AML-193 (cell line): ENCODE results near the gene RGL2.
"Not testable (repeated sequence)": the region's sequence is repeated elsewhere in the genome, so short reads cannot be mapped to it uniquely, and the experiment has no call there.

Experiments
- DNase-seq, 2 experiments: peaks; one replicate each; lab custom pipeline; 2025; lab: John Stamatoyannopoulos, UW

Gene RGL2, protein sequence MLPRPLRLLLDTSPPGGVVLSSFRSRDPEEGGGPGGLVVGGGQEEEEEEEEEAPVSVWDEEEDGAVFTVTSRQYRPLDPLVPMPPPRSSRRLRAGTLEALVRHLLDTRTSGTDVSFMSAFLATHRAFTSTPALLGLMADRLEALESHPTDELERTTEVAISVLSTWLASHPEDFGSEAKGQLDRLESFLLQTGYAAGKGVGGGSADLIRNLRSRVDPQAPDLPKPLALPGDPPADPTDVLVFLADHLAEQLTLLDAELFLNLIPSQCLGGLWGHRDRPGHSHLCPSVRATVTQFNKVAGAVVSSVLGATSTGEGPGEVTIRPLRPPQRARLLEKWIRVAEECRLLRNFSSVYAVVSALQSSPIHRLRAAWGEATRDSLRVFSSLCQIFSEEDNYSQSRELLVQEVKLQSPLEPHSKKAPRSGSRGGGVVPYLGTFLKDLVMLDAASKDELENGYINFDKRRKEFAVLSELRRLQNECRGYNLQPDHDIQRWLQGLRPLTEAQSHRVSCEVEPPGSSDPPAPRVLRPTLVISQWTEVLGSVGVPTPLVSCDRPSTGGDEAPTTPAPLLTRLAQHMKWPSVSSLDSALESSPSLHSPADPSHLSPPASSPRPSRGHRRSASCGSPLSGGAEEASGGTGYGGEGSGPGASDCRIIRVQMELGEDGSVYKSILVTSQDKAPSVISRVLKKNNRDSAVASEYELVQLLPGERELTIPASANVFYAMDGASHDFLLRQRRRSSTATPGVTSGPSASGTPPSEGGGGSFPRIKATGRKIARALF

DNA sequence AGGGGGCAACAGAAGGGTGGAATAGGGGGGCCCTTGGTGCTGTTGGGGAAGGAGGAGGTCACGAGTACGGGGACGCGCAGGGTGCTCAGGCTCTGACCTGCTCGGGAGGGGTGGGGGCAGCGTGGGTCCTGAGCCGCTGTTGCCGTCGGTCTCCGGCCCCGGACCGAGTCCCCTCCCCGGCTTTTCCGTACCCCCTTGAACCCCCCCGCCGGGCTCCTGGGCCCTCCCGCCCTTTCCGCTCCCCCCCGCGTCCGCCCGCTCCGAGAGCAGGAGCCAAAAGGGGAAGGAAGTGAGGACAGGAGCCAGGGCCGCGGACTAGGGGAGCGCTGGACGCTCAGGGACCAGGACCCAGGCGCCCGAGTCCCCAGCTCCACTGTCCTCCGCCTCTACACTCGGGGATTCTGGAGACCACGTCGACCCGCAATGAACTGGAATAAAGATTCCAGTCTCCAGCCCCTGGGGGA, at the start of gene RGL2:
RGL2 (minus strand) TSS at position 170 of the 464 bp plus-strand sequence. CDS start 332 bp downstream, outside the sequence.
- peak; percentile 86 for DNase-seq

DNA sequence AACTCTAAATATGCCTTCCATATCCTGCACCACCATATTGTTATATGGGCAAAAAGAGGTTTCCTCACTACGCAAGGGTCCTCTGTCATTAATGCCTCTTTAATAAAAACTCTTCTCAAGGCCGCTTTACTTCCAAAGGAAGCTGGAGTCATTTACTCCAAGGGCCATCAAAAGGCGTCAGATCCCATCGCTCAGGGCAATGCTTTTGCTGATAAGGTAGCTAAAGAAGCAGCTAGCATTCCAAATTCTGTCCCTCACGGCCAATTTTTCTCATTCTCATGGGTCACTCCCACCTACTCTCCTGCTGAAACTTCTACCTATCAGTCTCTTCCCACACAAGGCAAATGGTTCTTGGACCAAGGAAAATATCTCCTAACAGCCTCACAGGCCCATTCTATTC, 49.1 kb upstream of the RGL2 start:
- DNase-seq, result no peak

DNA sequence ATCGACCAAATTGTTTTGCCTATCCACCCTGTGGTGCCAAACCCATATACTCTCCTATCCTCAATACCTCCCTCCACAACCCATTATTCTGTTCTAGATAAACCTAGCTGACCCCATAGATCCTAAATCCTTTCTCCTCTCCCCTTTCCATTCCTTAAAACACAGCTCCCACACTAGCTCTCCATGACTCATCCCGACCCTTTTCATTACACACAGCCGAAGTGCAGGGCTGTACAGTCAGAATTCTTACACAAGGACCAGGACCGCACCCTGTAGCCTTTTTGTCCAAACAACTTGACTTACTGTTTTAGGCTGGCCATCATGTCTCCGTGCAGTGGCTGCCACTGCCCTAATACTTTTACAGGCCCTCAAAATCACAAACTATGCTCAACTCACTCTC, 48.2 kb upstream of the RGL2 start:
- not testable (repeated sequence) for DNase-seq

GRCh38 chr6:33344701-33345697, 46.3 kb upstream of the RGL2 start:
- DNase-seq, result peak; percentile 71 to 80

- DNase-seq, result no peak
These were observed 45.3 kb upstream of the RGL2 start for GRCh38 chr6:33343953-33344611.

DNA sequence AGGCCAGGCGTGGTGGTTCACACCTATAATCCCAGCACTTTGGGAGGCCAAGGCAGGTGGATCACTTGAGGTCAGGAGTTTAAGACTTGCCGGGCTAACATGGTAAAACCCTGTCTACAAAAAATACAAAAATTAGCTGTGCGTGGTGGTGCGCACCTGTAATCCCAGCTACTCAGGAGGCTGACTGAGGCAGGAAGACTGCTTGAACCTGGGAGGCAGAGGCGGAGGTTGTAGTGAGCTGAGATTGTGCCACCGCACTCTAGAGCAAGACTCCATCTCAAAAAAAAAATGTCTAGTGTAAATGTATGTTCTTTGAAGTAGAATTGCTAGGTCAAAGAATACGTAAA, 44.8 kb upstream of the RGL2 start:
- DNase-seq, result not testable (repeated sequence)

DNA sequence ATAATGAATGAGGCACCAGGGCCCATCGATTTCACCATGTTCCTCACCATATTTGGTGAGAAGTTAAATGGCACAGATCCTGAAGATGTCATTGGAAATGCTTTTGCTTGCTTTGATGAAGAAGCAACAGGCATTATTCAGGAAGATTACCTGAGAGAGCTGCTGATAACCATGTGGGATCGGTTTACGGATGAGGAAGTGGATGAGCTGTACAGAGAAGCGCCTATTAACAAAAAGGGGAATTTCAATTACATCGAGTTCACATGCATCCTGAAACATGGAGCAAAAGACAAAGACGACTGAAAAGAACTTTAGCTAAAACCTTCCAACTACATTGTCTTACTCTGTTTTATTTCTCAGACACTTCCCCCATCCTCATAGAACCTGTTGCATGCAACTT, 40.5 kb upstream of the RGL2 start:
- no peak for DNase-seq

- DNase-seq, result no peak
These were observed 37.8 kb upstream of the RGL2 start for GRCh38 chr6:33336495-33336894.

- no peak for DNase-seq
These were observed 37.2 kb upstream of the RGL2 start for GRCh38 chr6:33335916-33336315.

DNA sequence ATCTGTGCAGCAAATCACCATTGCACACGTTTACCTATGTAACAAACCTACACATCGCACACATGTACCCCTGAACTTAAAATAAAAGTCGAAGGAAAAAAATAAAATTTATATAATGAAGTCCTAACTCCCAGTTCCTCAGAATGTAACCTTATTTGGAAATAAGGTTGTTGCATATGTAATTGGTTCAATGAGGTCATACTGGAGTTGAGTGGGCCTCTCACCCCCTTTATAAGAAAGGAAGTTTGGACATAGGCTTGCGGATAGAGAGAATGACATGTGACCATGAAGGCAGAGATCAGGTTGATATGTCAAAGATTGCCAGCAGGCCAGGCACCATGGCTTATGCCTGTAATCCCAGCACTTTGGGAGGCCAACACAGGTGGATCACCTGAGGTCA, 34.9 kb upstream of the RGL2 start:
- no peak for DNase-seq

DNA sequence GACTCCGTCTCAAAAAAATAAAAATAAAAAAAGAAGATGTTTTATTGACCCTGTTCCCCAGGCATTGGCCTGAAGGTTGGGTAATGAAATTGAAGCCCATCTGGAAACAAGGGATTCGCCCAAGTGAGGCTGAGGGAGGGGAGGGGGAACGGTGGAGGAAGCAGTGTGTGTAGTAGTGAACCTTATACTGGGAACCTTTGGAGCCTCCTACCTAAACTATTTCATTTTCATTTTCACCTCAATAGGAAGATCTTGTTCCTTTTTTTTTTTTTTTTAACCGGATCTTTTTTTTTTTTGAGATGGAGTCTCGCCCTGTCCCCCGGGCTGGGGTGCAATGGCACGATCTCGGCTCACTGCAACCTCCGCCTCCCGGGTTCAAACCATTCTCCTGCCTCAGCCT, 32.0 kb upstream of the RGL2 start:
- DNase-seq, result no peak

- DNase-seq, result no peak
These were observed 30.3 kb upstream of the RGL2 start for GRCh38 chr6:33329058-33329457.

GRCh38 chr6:33324125-33324524, 25.4 kb upstream of the RGL2 start:
- DNase-seq, result peak in 1 of 2 experiments; percentile 10

DNA sequence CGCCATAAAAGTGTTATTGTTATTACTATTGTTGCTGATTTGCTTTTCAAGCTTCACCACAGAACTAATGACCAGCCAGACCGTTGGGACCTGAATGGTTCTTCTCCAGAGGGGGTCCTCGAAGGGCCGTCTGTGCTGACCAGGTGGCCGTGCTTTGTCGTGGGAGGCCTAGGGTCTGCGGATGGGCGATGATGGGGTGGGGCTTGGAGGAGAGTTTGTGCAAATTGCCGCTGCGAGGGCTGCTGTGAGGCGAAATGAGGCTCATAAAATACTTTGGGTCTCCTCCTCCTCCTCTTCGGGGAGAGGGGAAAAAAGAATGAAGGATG, 24.8 kb upstream of the RGL2 start:
- DNase-seq, result no peak

DNA sequence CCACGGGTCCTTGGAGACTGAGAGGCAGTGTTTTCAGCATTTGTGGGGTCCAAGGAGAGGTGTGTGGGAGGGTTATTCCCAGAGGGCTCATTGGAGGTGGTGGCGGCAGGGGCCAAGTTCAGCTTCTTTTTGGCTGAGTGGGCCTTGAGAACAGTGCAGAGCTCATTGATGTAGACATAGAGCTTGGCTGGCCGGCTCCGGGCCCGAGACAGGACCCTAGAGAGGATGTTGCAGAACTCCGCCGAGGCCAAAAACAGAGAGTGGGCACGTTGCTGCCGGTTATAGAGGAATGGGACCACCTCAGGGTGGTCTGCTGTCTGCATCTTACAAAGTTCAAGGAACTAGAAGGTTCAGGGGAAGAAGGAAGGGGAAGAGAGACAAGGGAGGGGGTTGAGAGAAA, 22.5 kb upstream of the RGL2 start:
- no peak for DNase-seq

DNA sequence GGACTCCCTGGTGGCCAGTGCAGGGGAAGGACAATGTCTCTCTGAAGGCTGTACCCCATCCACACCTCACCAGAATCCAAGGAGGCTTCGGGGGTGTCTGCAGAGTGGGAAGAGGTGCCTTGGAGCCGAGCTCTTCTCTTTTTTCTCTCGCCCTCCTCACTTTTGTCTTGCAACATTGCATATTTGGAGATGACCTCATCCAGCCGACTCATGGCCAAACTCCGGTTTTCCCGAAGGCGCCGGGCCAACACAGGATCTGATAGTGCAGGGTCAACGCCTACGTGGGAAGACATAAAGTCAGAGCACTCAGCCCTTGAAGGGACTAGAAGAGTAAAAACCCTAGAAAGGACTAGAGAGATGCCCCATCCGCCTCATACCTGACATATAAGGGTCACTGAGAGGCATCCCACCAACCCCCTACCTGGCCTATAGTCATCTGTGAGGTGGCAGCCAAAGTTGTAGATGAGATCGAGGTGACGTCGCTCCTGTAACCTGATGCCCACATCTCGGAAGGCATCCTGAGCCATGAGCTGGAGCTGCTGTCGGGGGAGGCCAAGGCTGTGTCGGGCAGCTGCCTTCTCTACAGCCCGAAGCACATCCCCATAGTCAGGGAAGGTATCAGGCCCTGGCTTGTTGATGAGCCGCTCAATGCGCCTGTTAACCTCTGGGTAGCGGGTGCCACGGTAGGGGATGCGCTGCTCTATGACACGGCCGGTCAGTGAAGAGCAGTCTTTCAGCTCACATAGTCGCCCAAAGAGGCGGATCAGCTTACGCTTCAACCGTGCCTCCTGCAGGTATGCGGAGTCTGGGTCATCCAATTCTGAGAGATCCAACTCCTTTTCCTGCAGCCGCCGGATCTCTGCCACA, 21.8 kb upstream of the RGL2 start:
- no peak for DNase-seq

GRCh38 chr6:33319939-33320314, 21.2 kb upstream of the RGL2 start:
- no peak for DNase-seq

- no peak for DNase-seq
These were observed 19.8 kb upstream of the RGL2 start for GRCh38 chr6:33318426-33319073.

DNA sequence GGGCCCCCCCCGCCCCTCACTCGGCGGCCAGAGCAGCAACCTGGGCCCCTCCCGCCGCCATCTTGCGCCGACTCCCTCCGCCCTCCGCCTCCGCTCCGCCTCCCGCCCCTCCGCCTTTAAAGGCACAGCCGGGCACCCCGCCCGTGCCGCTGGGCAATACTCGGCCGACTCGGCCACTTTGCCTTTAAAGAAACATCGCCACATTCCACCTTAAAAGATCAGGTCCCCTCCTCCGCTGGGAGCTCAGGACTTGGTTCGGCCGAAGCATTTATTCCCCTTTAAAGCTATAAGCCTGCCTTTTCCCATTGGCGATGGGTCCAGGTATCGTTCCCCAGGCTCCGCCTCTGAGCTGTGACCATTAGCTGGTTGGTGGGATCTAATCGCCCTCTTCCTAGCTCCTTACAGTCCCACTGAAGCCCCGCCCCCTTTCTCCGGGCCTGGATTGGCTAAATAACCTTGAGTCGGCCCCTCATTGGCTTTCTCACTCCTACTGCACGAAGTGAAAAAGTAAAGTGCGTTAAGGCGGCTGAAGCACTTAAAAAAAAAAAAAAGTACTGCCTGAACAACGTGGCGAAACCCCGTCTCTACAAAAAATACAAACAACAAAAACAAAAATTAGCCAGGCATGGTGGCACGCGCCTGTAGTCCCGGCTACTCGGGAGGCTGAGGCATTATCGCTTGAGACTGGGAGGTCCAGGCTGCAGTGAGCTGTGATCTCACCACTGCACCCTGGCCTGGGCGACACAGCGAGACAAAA, 19.1 kb upstream of the RGL2 start, which contains the start of gene ZBTB22:
ZBTB22 (minus strand) TSS at position 76 of the 757 bp plus-strand sequence. CDS start 828 bp downstream, outside the sequence.
- peak; percentile 99 for DNase-seq

DNA sequence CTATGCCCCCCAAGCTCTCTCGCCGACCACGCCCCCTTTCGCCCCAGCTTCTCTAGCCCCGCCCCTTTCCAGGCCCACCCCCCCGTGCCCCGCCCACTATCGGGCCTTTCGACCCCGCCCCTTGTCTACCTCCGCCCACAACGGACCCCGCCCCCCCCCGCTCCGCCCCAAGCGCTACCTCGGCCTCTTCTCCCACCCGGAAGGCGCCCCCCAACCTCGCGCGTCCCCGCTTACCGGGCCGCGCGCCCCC, 18.6 kb upstream of the RGL2 start:
- peak in 1 of 2 experiments; percentile 60 for DNase-seq
